GM21447 (cell line): ENCODE results near the gene STRN4.

ENCODE experiments used
- ATAC-seq: cut with Tn5 transposase; IDR thresholded peaks from one replicate; pipeline ENCODE4 v1.9.1; 2021; ENCODE audit not compliant: unreplicated experiment

The STRN4 gene

DNA sequence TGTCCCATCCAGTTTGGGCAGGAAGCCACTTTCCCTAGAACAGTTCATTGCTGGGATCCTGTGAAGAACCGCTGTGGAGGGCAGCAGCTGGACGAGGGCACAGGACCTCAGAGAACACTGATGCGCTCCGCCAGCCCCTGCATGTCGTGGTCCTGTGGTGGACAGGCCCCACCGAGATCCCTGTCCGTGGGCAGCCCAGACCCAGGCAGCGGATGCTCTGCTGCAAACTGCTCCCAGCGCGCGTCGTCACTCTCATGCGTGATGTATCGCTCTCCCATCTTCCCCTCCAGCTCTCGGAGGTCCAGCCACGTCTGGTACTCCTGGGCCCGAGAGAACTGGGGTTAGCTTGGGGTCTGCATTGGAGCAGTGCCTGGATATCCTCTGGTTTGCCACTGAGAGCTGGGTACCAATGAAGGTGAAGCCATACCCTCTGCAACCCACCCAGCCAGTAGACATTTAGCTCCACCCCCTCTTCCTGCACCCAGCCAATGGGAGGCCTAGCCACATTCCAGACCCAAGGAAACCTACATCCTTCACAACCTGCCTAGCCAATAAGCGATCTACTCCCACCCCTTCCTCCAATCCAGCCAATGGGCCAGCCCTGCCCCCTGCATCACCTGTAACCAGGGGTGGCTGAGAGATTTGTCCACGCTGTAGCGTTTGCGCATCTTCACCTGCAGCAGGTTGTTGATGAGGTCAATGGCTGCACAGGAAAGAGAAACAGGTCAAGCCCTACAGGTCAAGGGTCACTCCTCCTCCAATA is 71.7 kb downstream of the STRN4 start:
- no peak for ATAC-seq

DNA sequence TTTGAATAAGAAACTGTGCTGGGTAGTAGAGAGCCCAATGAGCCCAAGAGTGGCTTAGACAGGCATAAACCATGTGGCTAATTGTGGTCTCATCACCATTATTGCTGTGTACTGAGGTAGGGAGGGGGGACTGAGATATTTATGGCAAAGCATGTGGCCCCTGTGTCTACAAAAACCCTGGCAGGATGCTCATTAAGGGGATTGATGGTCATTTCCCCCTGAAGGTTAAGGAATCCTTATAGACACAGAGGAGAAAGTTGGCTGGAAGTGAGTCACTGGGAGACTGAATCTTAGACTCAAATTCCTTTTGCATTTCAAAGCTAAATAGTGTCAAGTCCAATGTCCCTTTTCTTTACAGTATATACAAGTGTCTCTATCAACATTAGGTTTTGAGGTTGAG is 75.4 kb downstream of the STRN4 start:
- ATAC-seq: no peak
